ENCODE measurements around the gene SLC16A11. TPM values are rescaled to one million over a fixed set of nuclear protein-coding genes. Genes with fewer than 3 reads are reported as not detected.
"Not testable (repeated sequence)": the region's sequence is repeated elsewhere in the genome, so short reads cannot be mapped to it uniquely, and the experiment has no call there.

SLC16A11 gene
- total RNA-seq, 2 experiments from 2014 or later: not detected

- H3K9me3 Mint-ChIP-seq: no peaks in the 10 kb centered on the region
- H3K27me3 Mint-ChIP-seq: no peaks in the 10 kb centered on the region
- H3K36me3 Mint-ChIP-seq (ENCODE audit: low read depth): peaks cover 32% of the 10 kb centered on the region
- ChIA-PET CTCF (interaction anchor here (0.9 to 1.8 kb wide), 2 partner anchors 9 to 10 kb away, joined by 3 to 13 read pairs; no protein-coding TSS in a partner anchor), POLR2A (no interaction called here)
- no peak for DNase-seq
- H3K4me1 Mint-ChIP-seq: no peaks in the 10 kb centered on the region
- no peak within 1 kb of the TSS for H3K4me3 Mint-ChIP-seq
- H3K27ac Mint-ChIP-seq: no peak within 1 kb of the TSS
Observed at GRCh38 chr17:6995500-6996255, 48.2 kb downstream of the SLC16A11 start, which contains the start of gene ALOX12. Gene ALOX12, plus strand, starts transcription at chr17:6996049. Its CDS starts 69 bp downstream, at chr17:6996118.

DNA sequence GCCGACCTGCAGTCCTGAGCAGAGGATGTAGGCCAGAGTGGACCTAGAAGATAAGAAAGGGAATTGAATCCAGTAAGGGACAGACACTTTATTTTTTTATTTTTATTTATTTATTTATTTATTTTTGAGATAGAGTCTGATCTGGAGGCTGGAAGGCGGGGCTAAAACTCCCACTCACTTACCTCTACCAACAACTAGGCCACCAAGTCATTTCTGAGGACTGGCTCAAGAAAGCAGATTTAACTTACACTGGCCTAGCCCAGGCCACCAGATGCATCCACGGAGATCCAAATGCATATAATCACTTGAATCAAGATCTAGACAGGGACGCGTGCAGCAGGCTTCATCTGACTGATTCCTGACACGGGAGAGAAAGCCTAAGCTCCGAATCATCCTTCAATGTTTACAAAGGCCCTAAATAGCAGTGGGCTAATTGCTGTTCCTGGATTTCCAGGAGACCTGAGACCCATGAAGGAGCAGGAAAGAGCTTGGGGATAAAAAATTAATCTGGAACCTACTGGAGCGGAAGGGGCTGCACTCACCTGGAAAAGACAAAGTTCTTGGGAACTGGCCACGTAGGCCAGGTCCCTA lies 49.1 kb downstream of the SLC16A11 start:
- Mint-ChIP-seq H3K4me3 (no peak overlapping the region), H3K27ac (no peak overlapping the region), H3K36me3 (ENCODE audit: low read depth) (peaks cover 27% of the 10 kb centered on the region), H3K4me1 (no peaks in the 10 kb centered on the region), H3K27me3 (no peaks in the 10 kb centered on the region), H3K9me3 (no peaks in the 10 kb centered on the region)
- ChIA-PET CTCF (interaction anchor here (1.8 kb wide), 1 partner anchor 10 kb away, joined by 13 read pairs; no protein-coding TSS in a partner anchor), POLR2A (no interaction called here)
- no peak for DNase-seq

DNA sequence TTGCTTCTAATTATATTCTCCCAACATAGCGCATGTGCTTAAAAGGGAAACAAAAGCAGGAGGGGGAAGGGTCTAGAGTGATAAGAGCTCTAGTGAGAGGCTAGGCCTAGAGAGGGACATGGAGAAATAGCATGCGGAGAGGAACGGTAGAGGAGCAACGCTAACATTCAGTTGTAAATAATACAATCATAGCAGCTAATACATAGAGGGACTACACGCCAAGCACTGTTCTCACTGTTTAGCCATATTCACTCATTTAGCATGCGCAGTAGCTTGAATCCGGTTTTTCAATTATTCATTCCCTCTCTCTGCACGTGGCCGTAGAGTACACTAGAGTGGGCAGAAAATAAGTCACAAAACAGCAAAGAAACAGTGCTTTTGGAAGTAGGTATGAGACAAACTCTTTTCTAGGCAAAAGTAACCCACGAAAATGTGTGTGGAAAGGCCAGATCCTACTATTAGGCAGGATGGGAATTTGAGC lies 49.7 kb downstream of the SLC16A11 start:
- Mint-ChIP-seq H3K36me3 (ENCODE audit: low read depth) (peaks cover 21% of the 10 kb centered on the region), H3K27me3 (no peaks in the 10 kb centered on the region), H3K4me1 (no peaks in the 10 kb centered on the region), H3K27ac (no peak overlapping the region), H3K9me3 (no peaks in the 10 kb centered on the region), H3K4me3 (no peak overlapping the region)
- ChIA-PET CTCF (interaction anchor here (0.6 kb wide), 1 partner anchor 17 kb away, joined by 3 read pairs; no protein-coding TSS in a partner anchor), POLR2A (no interaction called here)
- no peak for DNase-seq

- H3K4me1 Mint-ChIP-seq, POLR2A ChIA-PET: not testable (repeated sequence)
Observed at GRCh38 chr17:6993613-6994056, 50.3 kb downstream of the SLC16A11 start.

More at GRCh38 chr17:6993613-6994056, 50.3 kb downstream of the SLC16A11 start:
- not testable (repeated sequence) for H3K4me3 Mint-ChIP-seq, H3K9me3 Mint-ChIP-seq, DNase-seq, H3K27ac Mint-ChIP-seq, H3K27me3 Mint-ChIP-seq
- peaks cover 19% of the 10 kb centered on the region for H3K36me3 Mint-ChIP-seq (ENCODE audit: low read depth)
- CTCF ChIA-PET: interaction anchor here (0.6 kb wide), 1 partner anchor 16 kb away, joined by 3 read pairs; no protein-coding TSS in a partner anchor

Other genes starting within 250 kb of the SLC16A11 start
- not detected for gene TEKT1, start 212.4 kb downstream of the SLC16A11 start, total RNA-seq
- not detected for gene ALOX12, start 48.0 kb downstream of the SLC16A11 start, total RNA-seq
- gene RNASEK, start 31.5 kb downstream of the SLC16A11 start, total RNA-seq: 100 to 1,000 TPM; 134 to 170 TPM
- gene BCL6B, start 21.0 kb downstream of the SLC16A11 start, total RNA-seq: under 1 TPM; 0.40 TPM
- gene SLC16A13, start 8.1 kb downstream of the SLC16A11 start, total RNA-seq: 10 to 100 TPM; 18.0 to 19.1 TPM
- gene CLEC10A, start 36.2 kb upstream of the SLC16A11 start, total RNA-seq: not detected
- not detected for gene ASGR2, start 70.7 kb upstream of the SLC16A11 start, total RNA-seq
- gene ASGR1, start 135.3 kb upstream of the SLC16A11 start, total RNA-seq: under 1 TPM; 0.29 to 0.62 TPM
- 1 to 10 TPM; 9.4 to 9.5 TPM for gene DLG4, start 175.7 kb upstream of the SLC16A11 start, total RNA-seq
- gene ACADVL, start 175.8 kb upstream of the SLC16A11 start, total RNA-seq: 100 to 1,000 TPM; 338 to 370 TPM
- gene DVL2, start 190.4 kb upstream of the SLC16A11 start, total RNA-seq: 10 to 100 TPM; 53.2 TPM
- 10 to 100 TPM; 55.9 to 59.2 TPM for gene PHF23, start 195.4 kb upstream of the SLC16A11 start, total RNA-seq
- gene GABARAP, start 198.4 kb upstream of the SLC16A11 start, total RNA-seq: 100 to 1,000 TPM; 256 to 279 TPM
- gene CTDNEP1, start 207.6 kb upstream of the SLC16A11 start, total RNA-seq: 100 to 1,000 TPM; 168 to 183 TPM
- 10 to 100 TPM; 41.7 to 42.4 TPM for gene ELP5, start 208.1 kb upstream of the SLC16A11 start, total RNA-seq
- under 1 TPM in 1 of 2 experiments, not detected in 1; 0.29 TPM for gene CLDN7, start 218.4 kb upstream of the SLC16A11 start, total RNA-seq
- gene SLC2A4, start 237.6 kb upstream of the SLC16A11 start, total RNA-seq: not detected

Data from activated CD4-positive, alpha-beta T cell treated with anti-CD3 and anti-CD28 coated beads, Interleukin-2, amount 10 ng/mL, durations not matched to agents 7 days and 5 days (primary cell).